HepG2 (cell line): ENCODE results near the gene SCN8A. TPM values are rescaled to one million over a fixed set of nuclear protein-coding genes. Genes with fewer than 3 reads are reported as not detected.

Experiments
- ATAC-seq: fragments of 200-7000 bp; cut with Tn5 transposase; 3 replicates; pipeline ENCODE4 v1.9.1; 2020; ENCODE audit warnings: mild to moderate bottlenecking, moderate library complexity
- BruUV-seq: library from RNA; stranded (reverse); fragments of 400-500 nt; replicated peaks from 2 replicates; lab custom pipeline; 2021; lab: Mats Ljungman, UMichigan
- CTCF ChIA-PET: fragments of 300-600 bp; formaldehyde crosslinking; extraction: SDS; loops from one replicate; lab custom pipeline; 2021; ENCODE audit warnings: low total read pairs, inconsistent platforms, low intra/inter-chr PET ratio; lab: Yijun Ruan, JAX
- POLR2A ChIA-PET: fragments of 350-600 bp; sonication (Branson Sonifier 250); formaldehyde crosslinking; loops from one replicate; lab custom pipeline; 2020; ENCODE audit warnings: antibody characterized with exemption, inconsistent platforms; lab: Yijun Ruan, JAX
- DNase-seq: peaks from one replicate; pipeline ENCODE4 v3.0.0-alpha.2; 2015; ENCODE audit warnings: low spot score
- FAIRE-seq: peaks from 3 replicates; lab custom pipeline; 2011; peaks lifted over from hg19 to GRCh38; lab: Jason Lieb, UNC
- H2AFZ ChIP-seq: one replicate; pipeline ENCODE4 v1.6.1; 2011; ENCODE audit warnings: low read length, inconsistent platforms
- H3K27ac ChIP-seq: fragments of 300-600 bp; 3 replicates; pipeline ENCODE4 v1.8.0; 2011; ENCODE audit warnings: mixed run types, mild to moderate bottlenecking, mixed read lengths, low read length, inconsistent platforms; ENCODE audit not compliant: insufficient read depth; ENCODE audit errors: extremely low read length
- H3K27me3 ChIP-seq, 2 experiments: fragments of 200-600 bp in 1 of 2; 2 replicates in 1 of 2; 3 replicates in 1 of 2; pipeline versions ENCODE4 v1.6.0 to v1.8.0; 2011; ENCODE audit warnings: low read length in 2 of 2, mild to moderate bottlenecking in 2 of 2, moderate library complexity in 2 of 2, inconsistent platforms in 1 of 2; ENCODE audit not compliant: insufficient read depth in 2 of 2, control insufficient read depth in 1 of 2
- H3K36me3 ChIP-seq, 2 experiments: fragments of 200-600 bp in 1 of 2; replicated peaks in 1 of 2; 2 replicates in 1 of 2; 3 replicates in 1 of 2; pipeline versions ENCODE4 v1.5.1 to v1.8.0; 2011; ENCODE audit warnings: low read length in 2 of 2, inconsistent platforms in 1 of 2; ENCODE audit not compliant: insufficient read depth in 2 of 2, control insufficient read depth in 1 of 2
- H3K4me1 ChIP-seq: 2 replicates; pipeline ENCODE4 v1.5.1; 2012; ENCODE audit warnings: low read length, inconsistent platforms; ENCODE audit not compliant: insufficient read depth
- H3K4me2 ChIP-seq: 2 replicates; pipeline ENCODE4 v1.6.0; 2011; ENCODE audit warnings: low read depth, low read length, inconsistent platforms
- H3K4me3 ChIP-seq, 3 experiments: fragments of 200-600 bp in 1 of 3; sonication (generic), shearing (Covaris generic) in 1 of 3; replicated peaks in 1 of 3; 2 replicates each; pipeline ENCODE4 v1.5.1; 2011 to 2016; ENCODE audit warnings: low read length in 3 of 3, inconsistent platforms in 2 of 3, low read depth in 2 of 3, mild to moderate bottlenecking in 2 of 3, control low read depth in 1 of 3, mixed read lengths in 1 of 3; ENCODE audit not compliant: insufficient read depth in 1 of 3
- H3K79me2 ChIP-seq: one replicate; pipeline ENCODE4 v1.6.1; 2011; ENCODE audit warnings: low read length, inconsistent platforms; ENCODE audit not compliant: insufficient read depth
- H3K9ac ChIP-seq: 2 replicates; pipeline ENCODE4 v1.6.0; 2011; ENCODE audit warnings: mild to moderate bottlenecking, low read depth, low read length, inconsistent platforms; ENCODE audit not compliant: insufficient read depth
- H3K9me3 ChIP-seq: 2 replicates; pipeline ENCODE4 v1.5.1; 2012; ENCODE audit warnings: mild to moderate bottlenecking, low read length
- H4K20me1 ChIP-seq: 2 replicates; pipeline ENCODE4 v1.6.0; 2011; ENCODE audit warnings: inconsistent platforms, mild to moderate bottlenecking, low read length, moderate library complexity; ENCODE audit not compliant: insufficient read depth
- ATF7 ChIP-seq, 2 experiments: fragments of 450-650 bp in 1 of 2; sonication (generic) in 1 of 2; formaldehyde crosslinking in 1 of 2; IDR thresholded peaks; 2 replicates each; pipeline versions ENCODE4 v1.4.0 to v1.6.1; 2016 to 2020; ENCODE audit warnings: antibody characterized with exemption in 1 of 2, mild to moderate bottlenecking in 1 of 2, missing genetic modification reagents in 1 of 2
- ELF3 ChIP-seq: IDR thresholded peaks from 2 replicates; pipeline ENCODE4 v1.6.1; 2016; ENCODE audit warnings: missing genetic modification reagents, missing compliant biosample characterization
- FOXM1 ChIP-seq: sonication (generic); formaldehyde crosslinking; IDR thresholded peaks from 2 replicates; pipeline ENCODE4 v1.5.0; 2020; ENCODE audit warnings: missing genetic modification reagents
- SOX13 ChIP-seq, 3 experiments: fragments of 450-650 bp in 1 of 3; sonication (generic) in 1 of 3; formaldehyde crosslinking in 1 of 3; IDR thresholded peaks in 2 of 3; conservative IDR thresholded peaks in 1 of 3; 2 replicates each; pipeline versions ENCODE4 v1.5.0 to v1.6.1; 2016 to 2020; ENCODE audit warnings: antibody characterized with exemption in 1 of 3, mild to moderate bottlenecking in 1 of 3, missing compliant biosample characterization in 1 of 3, missing genetic modification reagents in 1 of 3, moderate library complexity in 1 of 3
- ZBTB3 ChIP-seq: sonication (generic); formaldehyde crosslinking; IDR thresholded peaks from 2 replicates; pipeline ENCODE4 v1.4.0; 2020; ENCODE audit warnings: low read depth, mild to moderate bottlenecking, moderate library complexity, missing genetic modification reagents, borderline replicate concordance
- ZBTB43 ChIP-seq: sonication (generic); formaldehyde crosslinking; conservative IDR thresholded peaks from 2 replicates; pipeline ENCODE4 v1.4.0; 2020; ENCODE audit warnings: missing genetic modification reagents
- ZNF773 ChIP-seq: sonication (generic); formaldehyde crosslinking; IDR thresholded peaks from 2 replicates; pipeline ENCODE4 v1.4.0; 2020; ENCODE audit warnings: missing genetic modification reagents, borderline replicate concordance
- in situ Hi-C: cut with HindIII; loops from 2 replicates; pipeline ENCODE4 v1.10.0; 2017; ENCODE audit warnings: low pct_unique_long_range_greater_than_20kb; ENCODE audit not compliant: extremely low pct_ligation_motif_present
- intact Hi-C: fragments of 100-400 bp; cut with micrococcal nuclease; formaldehyde crosslinking; loops from one replicate; pipeline ENCODE4 v1.10.0; 2022; ENCODE audit not compliant: unreplicated experiment
- polyA plus RNA-seq, 8 experiments: library from polyadenylated mRNA; depleted of rRNA in 3 of 8; stranded (reverse) in 7 of 8; unstranded in 1 of 8; fragments of >200 nt; fragmentation: Illumina TruSeq in 4 of 8; extraction: Trizol in 4 of 8; gene quantifications; 2 replicates each; pipeline versions ENCODE4 v1.2.1 to v1.2.3, GENCODE V29; 2011 to 2016; ENCODE audit warnings: low read depth in 4 of 8, missing spikeins in 1 of 8, mixed read lengths in 1 of 8; ENCODE audit not compliant: insufficient read depth in 1 of 8
- total RNA-seq, 5 experiments: library from RNA; depleted of rRNA; stranded (reverse); fragments of >200 nt; fragmentation: Illumina TruSeq; extraction: Trizol; gene quantifications; 2 replicates each; pipeline ENCODE4 v1.2.3, GENCODE V29; 2016; ENCODE audit warnings: low read depth in 1 of 5

Gene SCN8A
- total and polyA plus RNA-seq, 2 of the 13 experiments (the other 11 are each of a cell fraction or from before 2014, with no cell fraction given): 0.57 to 1.4 TPM

GRCh38 chr12:51663390-51663789 lies 72.4 kb downstream of the SCN8A start:
- H3K4me1 ChIP-seq: peaks cover 28% of the 10 kb centered on the region
- BruUV-seq: no TSS peak
- no peaks in the 10 kb centered on the region for H3K9me3 ChIP-seq
- in situ Hi-C loops (no loop called here), intact Hi-C loops (no loop called here)
- H3K27ac ChIP-seq: no peak overlapping the region
- DNase-seq: no peak
- FAIRE-seq: peak; percentile 59
- H3K36me3 ChIP-seq: no peaks in the 10 kb centered on the region
- no peak overlapping the region for H2AFZ ChIP-seq
- H3K9ac ChIP-seq: no peak overlapping the region
- ChIA-PET POLR2A (interaction anchor here (0.9 to 2.4 kb wide), 3 partner anchors 20 to 161 kb away, joined by 3 to 5 read pairs (median 3); no protein-coding TSS in a partner anchor), CTCF (no interaction called here)
- no peaks in the 10 kb centered on the region for H3K27me3 ChIP-seq
- H3K4me3 ChIP-seq: 0 out of 6 replicates have a peak overlapping the region, but pooled peaks of 1 of the 3 experiments have one; percentile 38
- H3K4me2 ChIP-seq: peak overlapping the region; percentile 85
- H4K20me1 ChIP-seq: no peaks in the 10 kb centered on the region; the same call in 1 of the 2 replicates
- ATAC-seq: peak; percentile 43
- TF ChIP-seq ATF7 (IDR thresholded peaks at IDR 0.05): no peak
- TF ChIP-seq ATF7 (CRISPR knock-in tag; IDR thresholded peaks at IDR 0.05): no peak
- no peak for TF ChIP-seq SOX13 (IDR thresholded peaks at IDR 0.05)
- TF ChIP-seq SOX13 (CRISPR knock-in tag; conservative IDR thresholded peaks at IDR 0.05 in 1 of 2, IDR thresholded peaks at IDR 0.05 in 1 of 2): no peak
- no peak for TF ChIP-seq ZBTB43 (CRISPR knock-in tag)
- no peak for TF ChIP-seq ZNF773 (CRISPR knock-in tag)
- no peak for TF ChIP-seq FOXM1 (CRISPR knock-in tag)
- no peak for TF ChIP-seq ZBTB3 (CRISPR knock-in tag)
- no peak for TF ChIP-seq ELF3 (CRISPR knock-in tag)
- no peaks in the 10 kb centered on the region for H3K79me2 ChIP-seq
